ENCODE measurements around the gene RNF144B.

RNF144B gene

GRCh38 chr6:18412068-18412467 is 24.9 kb downstream of the RNF144B start:
- DNase-seq: no peak

GRCh38 chr6:18412644-18413043 is 25.5 kb downstream of the RNF144B start:
- DNase-seq: no peak

GRCh38 chr6:18413381-18413780 is 26.2 kb downstream of the RNF144B start:
- DNase-seq: no peak

- DNase-seq: no peak
Observed at GRCh38 chr6:18414116-18414515, 27.0 kb downstream of the RNF144B start.

- no peak for DNase-seq
Observed at GRCh38 chr6:18415207-18415606, 28.1 kb downstream of the RNF144B start.

GRCh38 chr6:18415671-18416340 is 28.7 kb downstream of the RNF144B start:
- DNase-seq: no peak

- DNase-seq: no peak
Observed at GRCh38 chr6:18416341-18416679, 29.2 kb downstream of the RNF144B start.

- DNase-seq: no peak
Observed at GRCh38 chr6:18420328-18420727, 33.2 kb downstream of the RNF144B start.

- DNase-seq: no peak
Observed at GRCh38 chr6:18422136-18422535, 35.0 kb downstream of the RNF144B start.

- DNase-seq: no peak
Observed at GRCh38 chr6:18423426-18423825, 36.3 kb downstream of the RNF144B start.

GRCh38 chr6:18424201-18424600 is 37.1 kb downstream of the RNF144B start:
- DNase-seq: no peak

GRCh38 chr6:18425218-18425617 is 38.1 kb downstream of the RNF144B start:
- no peak for DNase-seq

GRCh38 chr6:18427296-18427695 is 40.1 kb downstream of the RNF144B start:
- DNase-seq: no peak

- DNase-seq: no peak
Observed at GRCh38 chr6:18429655-18430297, 42.6 kb downstream of the RNF144B start.

- no peak for DNase-seq
Observed at GRCh38 chr6:18431581-18431980, 44.4 kb downstream of the RNF144B start.

- no peak for DNase-seq
Observed at GRCh38 chr6:18432180-18432579, 45.0 kb downstream of the RNF144B start.

GRCh38 chr6:18432619-18433018 is 45.5 kb downstream of the RNF144B start:
- DNase-seq: no peak

- no peak for DNase-seq
Observed at GRCh38 chr6:18433059-18433458, 45.9 kb downstream of the RNF144B start.

- no peak for DNase-seq
Observed at GRCh38 chr6:18436341-18436740, 49.2 kb downstream of the RNF144B start.

GRCh38 chr6:18439581-18439980 is 52.4 kb downstream of the RNF144B start:
- DNase-seq: no peak

GRCh38 chr6:18441251-18441979 is 54.3 kb downstream of the RNF144B start:
- DNase-seq: no peak

- DNase-seq: no peak
Observed at GRCh38 chr6:18444111-18444510, 57.0 kb downstream of the RNF144B start.

GRCh38 chr6:18445228-18445627 is 58.1 kb downstream of the RNF144B start:
- no peak for DNase-seq

- no peak for DNase-seq
Observed at GRCh38 chr6:18446771-18447170, 59.6 kb downstream of the RNF144B start.
